Activated CD8-positive, alpha-beta memory T cell treated with anti-CD3 and anti-CD28 coated beads for 1 hour (primary cell): Measurements from ENCODE around the gene SLCO2B1.

Experiments
- DNase-seq, 2 donors: peaks; one replicate each; pipeline ENCODE4 v3.0.0-alpha.2; 2020; ENCODE audit warnings: low read depth in 1 of 2; ENCODE audit errors: extremely low read depth in 1 of 2

Gene SLCO2B1

GRCh38 chr11:75246006-75246670 is 95.2 kb downstream of the SLCO2B1 start:
- no peak for DNase-seq

GRCh38 chr11:75246671-75247350 is 95.9 kb downstream of the SLCO2B1 start:
- DNase-seq: no peak

GRCh38 chr11:75248924-75249256 is 98.0 kb downstream of the SLCO2B1 start:
- no peak for DNase-seq

- no peak for DNase-seq
These were observed 98.8 kb downstream of the SLCO2B1 start for GRCh38 chr11:75249704-75250103.

- DNase-seq: no peak
These were observed 103.4 kb downstream of the SLCO2B1 start for GRCh38 chr11:75254326-75254725.
